Hepatocyte (in vitro differentiated cells): ENCODE measurements around the gene KIRREL3. TPM values are rescaled to one million over a fixed set of nuclear protein-coding genes. Genes with fewer than 3 reads are reported as not detected.
A peak's percentile ranks its signal among the peaks of the same experiment; 100 is the strongest.

ENCODE experiments used
- DNase-seq: peaks from one replicate; pipeline ENCODE4 v3.0.0-alpha.2; 2016; ENCODE audit warnings: low spot score
- H2AFZ ChIP-seq: fragments of 200-600 bp; sonication (generic); 2 replicates; pipeline ENCODE4 v1.6.0; 2016; ENCODE audit warnings: antibody characterized with exemption, mild to moderate bottlenecking
- H3K27ac ChIP-seq: fragments of 200-600 bp; sonication (generic); 2 replicates; pipeline ENCODE4 v1.5.1; 2016; ENCODE audit warnings: mild to moderate bottlenecking
- H3K27me3 ChIP-seq: fragments of 200-600 bp; sonication (generic); 2 replicates; pipeline ENCODE4 v1.6.1; 2016
- H3K36me3 ChIP-seq: fragments of 200-600 bp; sonication (generic); replicated peaks from 2 replicates; pipeline ENCODE4 v1.5.1; 2016; ENCODE audit warnings: low read depth; ENCODE audit not compliant: insufficient read depth
- H3K4me1 ChIP-seq: fragments of 200-600 bp; sonication (generic); 2 replicates; pipeline ENCODE4 v1.5.1; 2016; ENCODE audit warnings: mild to moderate bottlenecking, moderate library complexity; ENCODE audit not compliant: insufficient read depth
- H3K4me2 ChIP-seq: fragments of 200-600 bp; sonication (generic); 2 replicates; pipeline ENCODE4 v1.6.0; 2016
- H3K4me3 ChIP-seq: fragments of 200-600 bp; sonication (generic); 2 replicates; pipeline ENCODE4 v1.5.1; 2016; ENCODE audit warnings: mild to moderate bottlenecking
- H3K79me2 ChIP-seq: fragments of 200-600 bp; sonication (generic); 2 replicates; pipeline ENCODE4 v1.6.0; 2017; ENCODE audit warnings: mild to moderate bottlenecking
- H3K9me2 ChIP-seq: fragments of 200-600 bp; sonication (generic); replicated peaks from 2 replicates; pipeline ENCODE4 v1.6.0; 2017; ENCODE audit warnings: mild to moderate bottlenecking; ENCODE audit not compliant: insufficient read depth
- H3K9me3 ChIP-seq: fragments of 200-600 bp; sonication (generic); 2 replicates; pipeline ENCODE4 v1.5.1; 2016; ENCODE audit warnings: low read depth, mild to moderate bottlenecking
- H4K20me1 ChIP-seq: fragments of 200-600 bp; sonication (generic); 2 replicates; pipeline ENCODE4 v1.6.0; 2016; ENCODE audit warnings: mild to moderate bottlenecking; ENCODE audit not compliant: insufficient read depth, poor library complexity, severe bottlenecking
- CTCF ChIP-seq: fragments of 200-600 bp; sonication (generic); IDR thresholded peaks from 2 replicates; pipeline ENCODE4 v1.5.1; 2016; ENCODE audit warnings: antibody characterized with exemption, mild to moderate bottlenecking; ENCODE audit not compliant: poor library complexity
- EZH2 ChIP-seq: fragments of 200-600 bp; sonication (generic); IDR thresholded peaks from 2 replicates; pipeline ENCODE4 v1.6.1; 2016; ENCODE audit warnings: antibody characterized with exemption, mild to moderate bottlenecking, borderline replicate concordance
- EZH2phosphoT487 ChIP-seq: fragments of 200-600 bp; sonication (generic); IDR thresholded peaks from one replicate; pipeline ENCODE4 v1.6.1; 2018; ENCODE audit warnings: antibody characterized with exemption, mild to moderate bottlenecking, low read depth, moderate library complexity; ENCODE audit not compliant: unreplicated experiment, severe bottlenecking
- WGBS: methylation state at CpG from one replicate; pipeline ENCODE4 v1.1.6; 2016; ENCODE audit warnings: low lambda C conversion rate; ENCODE audit errors: missing lambda C conversion rate; 5-methylcytosine and 5-hydroxymethylcytosine counted together
- polyA plus RNA-seq: library from polyadenylated mRNA; unstranded; fragments of >200 nt; fragmentation: Nextera tagmentation; extraction: Ambion mirVana; gene quantifications from 2 replicates; pipeline ENCODE4 v1.2.1, GENCODE V29; 2016
- total RNA-seq: library from RNA; depleted of rRNA; stranded (reverse); fragments of >200 nt; gene quantifications from 2 replicates; pipeline ENCODE4 v1.2.3, GENCODE V29; 2014

Gene KIRREL3
- total RNA-seq (0.33 TPM in 1 of 2 replicates, not detected in the other), polyA plus RNA-seq (0.86 and 0.91 TPM in 2 replicates)

- Histone ChIP-seq H2AFZ (peak within 1 kb of the TSS; percentile 31), H3K4me2 (peak within 1 kb of the TSS; percentile 96)
Observed at GRCh38 chr11:127000291-127000968, at the start of gene KIRREL3. Gene KIRREL3 (minus strand): TSS chr11:127000770.

GRCh38 chr11:127050186-127050585 lies 49.6 kb upstream of the KIRREL3 start:
- DNase-seq = peak; percentile 33
- Histone ChIP-seq H3K4me2 (no peak overlapping the region), H3K4me3 (no peak overlapping the region), H4K20me1 (no peaks in the 10 kb centered on the region), H3K9me3 (no peaks in the 10 kb centered on the region), H3K9me2 (no peaks in the 10 kb centered on the region), H3K27me3 (peaks cover 33% of the 10 kb centered on the region), H3K27ac (no peak overlapping the region), H3K36me3 (no peaks in the 10 kb centered on the region), H3K4me1 (no peaks in the 10 kb centered on the region), H3K79me2 (no peaks in the 10 kb centered on the region), H2AFZ (no peak overlapping the region)
- TF ChIP-seq EZH2 = no peak
- no peak for TF ChIP-seq CTCF
- TF ChIP-seq EZH2phosphoT487 = peak; percentile 99
- 77% methylated on average over 1 of the region's 1 CpG for WGBS

More at GRCh38 chr11:127000291-127000968, at the start of gene KIRREL3:
- Histone ChIP-seq H3K9me3 (no peaks in the 10 kb centered on the region), H3K4me1 (peaks cover 7% of the 10 kb centered on the region), H4K20me1 (no peaks in the 10 kb centered on the region), H3K4me3 (peak within 1 kb of the TSS; percentile 38), H3K27ac (no peak within 1 kb of the TSS), H3K79me2 (no peaks in the 10 kb centered on the region), H3K9me2 (no peaks in the 10 kb centered on the region), H3K27me3 (peaks cover 98% of the 10 kb centered on the region), H3K36me3 (no peaks in the 10 kb centered on the region)
- TF ChIP-seq EZH2 = peak; percentile 68
- TF ChIP-seq CTCF = no peak
- 6% methylated on average over 42 of the region's 42 CpGs for WGBS
- peak; percentile 20 for DNase-seq

- Histone ChIP-seq H3K4me1 (no peaks in the 10 kb centered on the region), H3K9me3 (no peaks in the 10 kb centered on the region), H3K79me2 (no peaks in the 10 kb centered on the region), H3K27me3 (peaks cover 26% of the 10 kb centered on the region), H3K36me3 (no peaks in the 10 kb centered on the region), H3K27ac (no peak overlapping the region), H2AFZ (no peak overlapping the region), H3K4me3 (no peak overlapping the region), H3K9me2 (no peaks in the 10 kb centered on the region), H3K4me2 (no peak overlapping the region), H4K20me1 (no peaks in the 10 kb centered on the region)
- 92% methylated on average over 2 of the region's 2 CpGs for WGBS
- no peak for DNase-seq
- TF ChIP-seq CTCF = no peak
- no peak for TF ChIP-seq EZH2phosphoT487
Observed at GRCh38 chr11:127049486-127049885, 48.9 kb upstream of the KIRREL3 start.

GRCh38 chr11:127044535-127044934 lies 44.0 kb upstream of the KIRREL3 start:
- H3K9me3 ChIP-seq = no peaks in the 10 kb centered on the region
- WGBS = 67% methylated on average over 1 of the region's 1 CpG
- no peak overlapping the region for H3K4me2 ChIP-seq
- no peaks in the 10 kb centered on the region for H4K20me1 ChIP-seq
- no peak overlapping the region for H3K27ac ChIP-seq
- no peaks in the 10 kb centered on the region for H3K9me2 ChIP-seq
- H3K4me3 ChIP-seq = no peak overlapping the region
- H2AFZ ChIP-seq = no peak overlapping the region
- no peaks in the 10 kb centered on the region for H3K36me3 ChIP-seq
- no peak for DNase-seq
- peaks cover 29% of the 10 kb centered on the region for H3K27me3 ChIP-seq
- TF ChIP-seq EZH2phosphoT487 = no peak
- no peak for TF ChIP-seq EZH2
- TF ChIP-seq CTCF = no peak
- no peaks in the 10 kb centered on the region for H3K79me2 ChIP-seq
- no peaks in the 10 kb centered on the region for H3K4me1 ChIP-seq
